Esophagus muscularis mucosa (tissue), 3 donors: ENCODE measurements around the gene TP53.

Experiments used
- POLR2A ChIP-seq: fragments of 450-650 bp; IDR thresholded peaks from one replicate; pipeline ENCODE4 v1.6.1; 2017; ENCODE audit warnings: antibody characterized with exemption, moderate library complexity, mild to moderate bottlenecking, low read depth
- TF ChIP-seq, protein P1 (sequence below), 3 experiments: fragments of 200-600 bp in 2 of 3; fragments of 450-650 bp in 1 of 3; sonication (generic) in 2 of 3; IDR thresholded peaks; one replicate each; pipeline ENCODE4 v1.5.1; 2017 to 2019; ENCODE audit warnings: antibody characterized with exemption in 3 of 3, mild to moderate bottlenecking in 2 of 3, moderate library complexity in 1 of 3

DNA sequence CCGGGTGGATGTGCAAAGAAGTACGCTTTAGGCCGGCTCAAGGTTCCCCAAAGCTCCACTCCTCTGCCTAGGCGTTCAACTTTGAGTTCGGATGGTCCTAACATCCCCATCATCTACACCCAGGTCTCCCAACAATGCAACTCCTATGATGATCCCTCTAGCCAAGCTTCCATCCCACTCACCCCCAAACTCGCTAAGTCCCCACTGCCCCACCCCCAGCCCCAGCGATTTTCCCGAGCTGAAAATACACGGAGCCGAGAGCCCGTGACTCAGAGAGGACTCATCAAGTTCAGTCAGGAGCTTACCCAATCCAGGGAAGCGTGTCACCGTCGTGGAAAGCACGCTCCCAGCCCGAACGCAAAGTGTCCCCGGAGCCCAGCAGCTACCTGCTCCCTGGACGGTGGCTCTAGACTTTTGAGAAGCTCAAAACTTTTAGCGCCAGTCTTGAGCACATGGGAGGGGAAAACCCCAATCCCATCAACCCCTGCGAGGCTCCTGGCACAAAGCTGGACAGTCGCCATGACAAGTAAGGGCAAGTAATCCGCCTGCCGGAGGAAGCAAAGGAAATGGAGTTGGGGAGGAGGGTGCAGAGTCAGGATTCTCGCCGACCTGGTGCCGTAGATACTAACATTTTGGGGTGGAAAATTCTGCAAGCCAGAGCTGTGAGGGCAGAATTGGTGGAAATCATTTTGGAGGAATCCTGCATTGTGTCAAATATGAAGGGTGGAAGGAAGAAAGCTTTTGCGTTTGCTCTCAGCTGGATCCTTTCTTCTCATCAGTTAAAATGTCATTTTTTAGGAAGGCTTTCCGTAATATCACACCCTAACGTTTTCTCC is at the start of gene TP53:
- TF ChIP-seq, protein P1, sequence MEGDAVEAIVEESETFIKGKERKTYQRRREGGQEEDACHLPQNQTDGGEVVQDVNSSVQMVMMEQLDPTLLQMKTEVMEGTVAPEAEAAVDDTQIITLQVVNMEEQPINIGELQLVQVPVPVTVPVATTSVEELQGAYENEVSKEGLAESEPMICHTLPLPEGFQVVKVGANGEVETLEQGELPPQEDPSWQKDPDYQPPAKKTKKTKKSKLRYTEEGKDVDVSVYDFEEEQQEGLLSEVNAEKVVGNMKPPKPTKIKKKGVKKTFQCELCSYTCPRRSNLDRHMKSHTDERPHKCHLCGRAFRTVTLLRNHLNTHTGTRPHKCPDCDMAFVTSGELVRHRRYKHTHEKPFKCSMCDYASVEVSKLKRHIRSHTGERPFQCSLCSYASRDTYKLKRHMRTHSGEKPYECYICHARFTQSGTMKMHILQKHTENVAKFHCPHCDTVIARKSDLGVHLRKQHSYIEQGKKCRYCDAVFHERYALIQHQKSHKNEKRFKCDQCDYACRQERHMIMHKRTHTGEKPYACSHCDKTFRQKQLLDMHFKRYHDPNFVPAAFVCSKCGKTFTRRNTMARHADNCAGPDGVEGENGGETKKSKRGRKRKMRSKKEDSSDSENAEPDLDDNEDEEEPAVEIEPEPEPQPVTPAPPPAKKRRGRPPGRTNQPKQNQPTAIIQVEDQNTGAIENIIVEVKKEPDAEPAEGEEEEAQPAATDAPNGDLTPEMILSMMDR (IDR thresholded peaks at IDR 0.05): peak in 1 of 3 experiments; percentile 11
- peak; percentile 48 for TF ChIP-seq POLR2A
